ENCODE measurements around the gene RFX3.

Gene RFX3

DNA sequence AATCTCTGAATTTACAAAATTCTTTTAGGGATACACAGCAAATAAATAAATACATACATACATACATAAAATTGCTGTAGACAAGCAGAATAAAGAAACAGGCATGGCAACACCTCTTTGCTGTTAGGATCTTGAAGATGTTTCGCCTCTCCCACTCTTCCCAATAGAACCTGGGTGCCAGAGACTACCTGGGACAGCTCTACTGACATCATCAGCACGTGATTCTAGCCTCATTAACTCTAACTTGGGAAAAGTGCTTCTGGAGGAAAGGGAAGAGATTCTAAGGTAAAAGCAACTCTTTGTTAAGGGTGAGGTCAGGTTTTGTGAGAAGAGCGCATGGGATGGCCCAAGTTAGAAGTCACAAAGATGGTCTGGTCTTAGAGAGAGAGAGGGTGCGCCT lies 339.1 kb downstream of the RFX3 start:
- peaks cover 14% of the 10 kb centered on the region for H3K27me3 ChIP-seq (ENCODE audit: control insufficient read depth, insufficient read depth, low read length)
- no peak overlapping the region for H3K9ac ChIP-seq (ENCODE audit: low read length)
- H3K36me3 ChIP-seq (ENCODE audit: control insufficient read depth, low read depth, low read length): no peaks in the 10 kb centered on the region
- H3K4me3 ChIP-seq (ENCODE audit: low read length): no peak overlapping the region
- H3K4me1 ChIP-seq (ENCODE audit: control insufficient read depth, low read depth, low read length): peaks cover 13% of the 10 kb centered on the region
- H3K9me3 ChIP-seq (ENCODE audit: control insufficient read depth, low read depth, low read length): no peaks in the 10 kb centered on the region
- no peak overlapping the region for H3K27ac ChIP-seq (ENCODE audit: low read length)

DNA sequence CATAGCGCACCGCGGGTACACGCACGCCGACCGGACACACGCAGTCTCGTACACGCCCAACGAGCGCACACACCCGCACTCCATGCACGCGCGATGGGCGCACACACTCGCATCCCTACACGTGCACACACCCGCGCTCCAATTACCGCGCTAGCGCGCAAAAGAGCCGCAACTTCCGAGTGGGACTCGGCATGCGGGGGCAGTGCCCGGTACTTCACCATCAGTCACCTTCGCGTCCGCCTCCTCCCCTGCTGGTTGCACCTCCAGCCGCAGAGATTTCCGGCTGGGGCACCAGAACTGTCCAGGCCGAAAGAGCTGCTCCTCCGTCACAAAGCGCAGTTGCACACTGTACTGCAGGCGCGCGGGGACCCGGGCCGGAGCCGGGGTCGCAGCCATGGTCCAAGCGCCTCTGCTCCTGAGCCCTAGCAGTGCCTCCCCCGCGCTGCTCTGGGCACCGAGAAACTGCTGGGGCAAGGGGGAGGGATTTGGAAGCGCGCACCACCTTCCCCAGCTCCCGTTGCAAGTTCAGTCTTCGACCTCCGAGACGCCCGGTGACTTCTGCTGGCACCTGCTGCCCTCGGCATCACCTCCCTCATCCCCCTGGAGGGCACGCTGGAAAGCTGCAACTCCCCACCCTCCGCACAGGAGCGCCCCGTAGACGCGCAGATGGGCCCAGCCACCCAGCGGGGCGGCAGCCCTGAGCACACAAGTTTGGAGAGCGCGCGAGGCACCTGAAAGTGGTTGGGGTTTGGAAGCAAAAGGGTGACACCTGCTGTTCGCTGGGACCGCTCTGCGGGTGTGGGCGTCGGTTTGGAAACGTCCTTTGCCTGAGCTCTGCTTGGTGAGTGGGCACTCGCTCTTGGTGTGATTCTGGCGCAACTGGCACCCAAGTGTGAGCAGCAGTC lies 344.5 kb downstream of the RFX3 start:
- no peak overlapping the region for H3K9ac ChIP-seq (ENCODE audit: low read length)
- H3K9me3 ChIP-seq (ENCODE audit: control insufficient read depth, low read depth, low read length): no peaks in the 10 kb centered on the region
- peaks cover 3% of the 10 kb centered on the region for H3K4me1 ChIP-seq (ENCODE audit: control insufficient read depth, low read depth, low read length)
- peak overlapping the region; percentile 59 for H3K4me3 ChIP-seq (ENCODE audit: low read length)
- H3K27me3 ChIP-seq (ENCODE audit: control insufficient read depth, insufficient read depth, low read length): peaks cover 34% of the 10 kb centered on the region
- no peaks in the 10 kb centered on the region for H3K36me3 ChIP-seq (ENCODE audit: control insufficient read depth, low read depth, low read length)
- no peak overlapping the region for H3K27ac ChIP-seq (ENCODE audit: low read length)

- Histone ChIP-seq H3K9me3 (ENCODE audit: control insufficient read depth, low read depth, low read length) (no peaks in the 10 kb centered on the region), H3K4me3 (ENCODE audit: low read length) (peak overlapping the region; percentile 59), H3K36me3 (ENCODE audit: control insufficient read depth, low read depth, low read length) (no peaks in the 10 kb centered on the region), H3K4me1 (ENCODE audit: control insufficient read depth, low read depth, low read length) (peaks cover 3% of the 10 kb centered on the region), H3K27me3 (ENCODE audit: control insufficient read depth, insufficient read depth, low read length) (peaks cover 34% of the 10 kb centered on the region), H3K9ac (ENCODE audit: low read length) (no peak overlapping the region), H3K27ac (ENCODE audit: low read length) (no peak overlapping the region)
Observed at GRCh38 chr9:3180696-3181048, 345.1 kb downstream of the RFX3 start.

DNA sequence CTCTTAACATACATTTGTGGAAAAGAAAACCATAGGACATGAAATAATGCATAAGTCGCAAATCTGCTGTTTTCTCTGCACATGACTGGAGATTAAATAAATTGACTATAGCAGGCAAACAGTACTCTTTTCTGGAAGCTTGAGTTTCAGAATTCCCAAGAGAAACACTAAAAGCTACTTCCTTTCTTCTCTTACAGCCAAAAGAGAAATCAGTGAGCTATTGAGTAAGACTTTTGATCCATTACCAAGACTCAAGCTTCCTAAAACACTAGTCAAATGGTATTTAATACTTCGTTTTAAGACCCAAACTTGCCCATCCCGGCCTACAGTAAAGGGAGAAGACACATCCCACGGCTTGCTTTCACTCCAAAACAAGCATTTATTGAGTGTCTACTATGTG lies 346.1 kb downstream of the RFX3 start:
- no peak overlapping the region for H3K9ac ChIP-seq (ENCODE audit: low read length)
- H3K27me3 ChIP-seq (ENCODE audit: control insufficient read depth, insufficient read depth, low read length): peaks cover 34% of the 10 kb centered on the region
- H3K4me3 ChIP-seq (ENCODE audit: low read length): no peak overlapping the region
- no peaks in the 10 kb centered on the region for H3K9me3 ChIP-seq (ENCODE audit: control insufficient read depth, low read depth, low read length)
- H3K4me1 ChIP-seq (ENCODE audit: control insufficient read depth, low read depth, low read length): peaks cover 3% of the 10 kb centered on the region
- no peak overlapping the region for H3K27ac ChIP-seq (ENCODE audit: low read length)
- H3K36me3 ChIP-seq (ENCODE audit: control insufficient read depth, low read depth, low read length): no peaks in the 10 kb centered on the region

GRCh38 chr9:3177936-3178335 lies 347.9 kb downstream of the RFX3 start:
- H3K27ac ChIP-seq (ENCODE audit: low read length): no peak overlapping the region

DNA sequence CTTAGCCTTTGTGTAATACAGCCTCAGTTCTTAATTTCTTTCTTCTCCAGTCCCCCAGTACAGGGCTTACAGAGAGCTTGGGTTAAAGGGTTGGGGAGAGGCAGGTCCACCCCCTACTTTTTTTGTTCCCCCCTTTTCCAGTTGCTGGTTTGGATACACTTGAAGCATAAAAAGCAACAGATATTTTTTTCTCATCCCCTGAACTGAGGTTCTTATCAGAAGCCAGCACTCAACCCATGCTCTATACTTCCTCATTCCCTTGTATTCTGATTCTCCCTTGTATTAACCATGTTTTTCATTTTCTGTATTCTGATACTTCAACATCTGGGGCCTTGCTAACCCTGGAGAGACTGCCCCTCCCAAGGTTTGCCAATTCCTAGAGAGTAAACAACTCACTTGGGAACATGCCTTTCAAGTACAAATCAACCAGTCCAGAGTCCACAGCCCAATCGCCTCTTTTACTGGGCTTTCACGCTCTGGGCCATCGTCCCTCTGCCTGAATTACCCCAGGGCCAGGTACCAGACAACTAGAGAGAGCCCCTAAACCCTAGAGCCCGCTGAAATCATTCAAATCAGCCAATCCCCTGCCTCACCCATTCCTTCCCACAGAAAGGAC lies 348.5 kb downstream of the RFX3 start:
- Histone ChIP-seq H3K27ac (ENCODE audit: low read length) (no peak overlapping the region), H3K4me3 (ENCODE audit: low read length) (no peak overlapping the region), H3K36me3 (ENCODE audit: control insufficient read depth, low read depth, low read length) (no peaks in the 10 kb centered on the region), H3K4me1 (ENCODE audit: control insufficient read depth, low read depth, low read length) (peaks cover 3% of the 10 kb centered on the region), H3K9ac (ENCODE audit: low read length) (no peak overlapping the region), H3K9me3 (ENCODE audit: control insufficient read depth, low read depth, low read length) (no peaks in the 10 kb centered on the region), H3K27me3 (ENCODE audit: control insufficient read depth, insufficient read depth, low read length) (peaks cover 25% of the 10 kb centered on the region)

More at GRCh38 chr9:3177936-3178335, 347.9 kb downstream of the RFX3 start:
- Histone ChIP-seq H3K27me3 (ENCODE audit: control insufficient read depth, insufficient read depth, low read length) (peaks cover 32% of the 10 kb centered on the region), H3K36me3 (ENCODE audit: control insufficient read depth, low read depth, low read length) (no peaks in the 10 kb centered on the region), H3K4me1 (ENCODE audit: control insufficient read depth, low read depth, low read length) (peaks cover 3% of the 10 kb centered on the region), H3K9me3 (ENCODE audit: control insufficient read depth, low read depth, low read length) (no peaks in the 10 kb centered on the region), H3K9ac (ENCODE audit: low read length) (no peak overlapping the region), H3K4me3 (ENCODE audit: low read length) (no peak overlapping the region)

GRCh38 chr9:3173374-3173773 lies 352.4 kb downstream of the RFX3 start:
- no peaks in the 10 kb centered on the region for H3K36me3 ChIP-seq (ENCODE audit: control insufficient read depth, low read depth, low read length)
- H3K4me1 ChIP-seq (ENCODE audit: control insufficient read depth, low read depth, low read length): no peaks in the 10 kb centered on the region
- no peaks in the 10 kb centered on the region for H3K27me3 ChIP-seq (ENCODE audit: control insufficient read depth, insufficient read depth, low read length)
- H3K4me3 ChIP-seq (ENCODE audit: low read length): no peak overlapping the region
- H3K9me3 ChIP-seq (ENCODE audit: control insufficient read depth, low read depth, low read length): no peaks in the 10 kb centered on the region
- no peak overlapping the region for H3K9ac ChIP-seq (ENCODE audit: low read length)
- no peak overlapping the region for H3K27ac ChIP-seq (ENCODE audit: low read length)

DNA sequence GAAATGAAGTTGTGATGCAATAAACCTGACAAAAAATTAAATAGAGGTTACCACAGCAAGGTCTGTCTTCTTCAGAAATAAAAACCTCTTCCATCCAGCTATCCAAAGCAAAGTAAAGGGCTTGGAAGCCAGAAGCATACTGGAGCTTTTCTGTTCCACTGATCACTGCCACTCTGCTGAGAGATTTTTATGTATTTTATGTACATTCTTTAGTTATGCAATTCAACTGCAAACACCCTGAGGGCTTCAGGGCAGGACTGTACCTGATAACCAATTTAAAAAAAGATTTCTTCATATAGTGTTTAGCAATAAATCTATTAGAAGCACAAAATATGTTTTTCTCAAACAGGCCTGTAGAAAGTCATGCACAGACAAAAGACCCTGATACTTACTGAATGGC lies 355.0 kb downstream of the RFX3 start:
- no peak overlapping the region for H3K9ac ChIP-seq (ENCODE audit: low read length)
- no peaks in the 10 kb centered on the region for H3K4me1 ChIP-seq (ENCODE audit: control insufficient read depth, low read depth, low read length)
- H3K4me3 ChIP-seq (ENCODE audit: low read length): no peak overlapping the region
- H3K27ac ChIP-seq (ENCODE audit: low read length): no peak overlapping the region
- no peaks in the 10 kb centered on the region for H3K9me3 ChIP-seq (ENCODE audit: control insufficient read depth, low read depth, low read length)
- H3K27me3 ChIP-seq (ENCODE audit: control insufficient read depth, insufficient read depth, low read length): no peaks in the 10 kb centered on the region
- H3K36me3 ChIP-seq (ENCODE audit: control insufficient read depth, low read depth, low read length): no peaks in the 10 kb centered on the region

All from iPS-18a (cell line).